Stimulated activated CD8-positive, alpha-beta memory T cell treated with anti-CD3 and anti-CD28 coated beads, Interleukin-7, amount 100 ng/mL, for 4 hours (primary cell): ENCODE data around the gene TBPL2.
"Not testable (repeated sequence)": the region's sequence is repeated elsewhere in the genome, so short reads cannot be mapped to it uniquely, and the experiment has no call there.

Experiments used
- DNase-seq, 2 donors: peaks; one replicate each; pipeline ENCODE4 v3.0.0-alpha.2; 2020; ENCODE audit warnings: low read depth in 2 of 2

The TBPL2 gene

DNA sequence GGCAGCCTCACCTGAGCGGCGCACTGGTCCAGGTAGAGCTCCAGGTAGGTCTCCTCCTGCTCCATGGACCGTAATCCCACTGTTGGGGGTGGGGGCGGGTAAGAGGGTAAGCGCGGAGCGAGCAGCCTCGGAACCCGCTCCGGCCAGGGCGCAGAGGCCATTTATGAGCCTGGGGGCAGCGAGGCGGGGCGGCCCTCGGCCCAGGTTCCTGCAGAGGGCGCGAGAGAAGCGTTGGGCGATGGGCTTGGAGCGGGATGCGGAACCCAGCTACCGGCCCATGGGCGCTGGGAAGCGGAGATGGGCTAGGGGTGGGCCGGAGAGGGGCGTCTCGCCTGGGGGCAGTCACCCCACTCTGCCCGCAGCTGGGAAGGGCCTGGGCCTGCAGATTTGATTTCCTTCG is at the start of gene TBPL2:
TBPL2 (minus strand) TSS at position 232 of the 400 bp plus-strand sequence; CDS start at position 65, 167 bp downstream.
- no peak for DNase-seq

DNA sequence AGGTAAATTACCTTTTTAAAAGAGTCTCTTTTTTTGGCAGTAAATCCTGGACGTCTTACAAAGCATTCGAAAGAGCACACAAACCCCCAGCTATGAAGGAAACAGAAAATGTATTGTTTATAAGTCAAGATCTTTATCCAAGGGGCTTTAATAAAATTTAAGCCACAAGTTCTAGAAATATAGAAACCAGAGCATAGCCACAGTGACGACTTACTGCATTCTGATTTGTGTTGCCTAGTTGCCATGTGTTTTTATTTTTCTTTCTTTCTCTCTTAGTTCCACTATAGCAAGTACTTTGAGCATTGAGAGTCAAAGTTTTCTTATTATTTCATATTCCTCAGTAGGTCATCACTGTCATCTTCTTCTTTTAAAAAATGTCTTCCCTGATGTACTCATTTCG is 47.8 kb upstream of the TBPL2 start:
- no peak for DNase-seq

GRCh38 chr14:55482936-55483605 is 42.7 kb upstream of the TBPL2 start:
- DNase-seq: no peak

DNA sequence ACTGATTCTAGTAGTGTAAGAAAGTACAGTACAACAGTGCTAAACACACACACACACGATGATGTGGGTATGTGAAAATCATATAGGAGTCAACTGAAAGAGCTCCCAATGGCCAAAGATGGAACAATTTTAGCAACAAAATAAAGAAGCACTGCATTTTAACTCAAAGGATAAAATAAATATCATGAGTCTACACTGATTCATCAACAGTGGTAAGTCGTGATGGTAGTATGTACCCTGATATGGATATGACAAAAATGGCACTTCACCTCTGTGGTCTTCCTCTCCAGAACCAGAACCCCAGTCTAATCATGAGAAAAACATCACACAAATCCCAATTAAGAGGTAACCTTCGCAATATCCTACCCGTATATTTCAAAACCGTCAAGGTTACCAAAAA is 41.4 kb upstream of the TBPL2 start:
- DNase-seq: no peak

DNA sequence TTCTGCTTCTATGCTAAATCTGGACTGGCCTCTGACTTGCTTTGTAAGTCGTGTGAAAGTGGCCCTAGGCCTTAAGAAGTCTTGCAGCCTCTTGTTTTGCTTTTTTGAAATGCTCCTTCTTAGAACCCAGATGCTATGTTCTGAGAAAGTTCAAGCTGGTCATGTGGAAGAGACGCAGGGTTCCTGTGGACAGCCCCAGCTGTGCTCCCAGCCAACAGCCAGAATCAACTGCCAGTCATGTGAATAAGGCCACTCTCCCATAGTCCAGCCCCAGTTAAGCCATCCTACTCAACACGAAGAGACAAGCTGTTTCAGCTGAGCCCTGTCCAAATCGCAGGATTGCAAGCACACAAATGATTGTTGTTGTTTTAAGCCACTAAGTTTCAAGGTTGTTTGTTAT is 37.3 kb upstream of the TBPL2 start:
- no peak for DNase-seq

- not testable (repeated sequence) for DNase-seq
These were observed 36.0 kb upstream of the TBPL2 start for GRCh38 chr14:55476448-55476847.

GRCh38 chr14:55473786-55474185 is 33.4 kb upstream of the TBPL2 start:
- DNase-seq: no peak

GRCh38 chr14:55470025-55470424 is 29.6 kb upstream of the TBPL2 start:
- DNase-seq: no peak

GRCh38 chr14:55467307-55467706 is 26.9 kb upstream of the TBPL2 start:
- DNase-seq: no peak

DNA sequence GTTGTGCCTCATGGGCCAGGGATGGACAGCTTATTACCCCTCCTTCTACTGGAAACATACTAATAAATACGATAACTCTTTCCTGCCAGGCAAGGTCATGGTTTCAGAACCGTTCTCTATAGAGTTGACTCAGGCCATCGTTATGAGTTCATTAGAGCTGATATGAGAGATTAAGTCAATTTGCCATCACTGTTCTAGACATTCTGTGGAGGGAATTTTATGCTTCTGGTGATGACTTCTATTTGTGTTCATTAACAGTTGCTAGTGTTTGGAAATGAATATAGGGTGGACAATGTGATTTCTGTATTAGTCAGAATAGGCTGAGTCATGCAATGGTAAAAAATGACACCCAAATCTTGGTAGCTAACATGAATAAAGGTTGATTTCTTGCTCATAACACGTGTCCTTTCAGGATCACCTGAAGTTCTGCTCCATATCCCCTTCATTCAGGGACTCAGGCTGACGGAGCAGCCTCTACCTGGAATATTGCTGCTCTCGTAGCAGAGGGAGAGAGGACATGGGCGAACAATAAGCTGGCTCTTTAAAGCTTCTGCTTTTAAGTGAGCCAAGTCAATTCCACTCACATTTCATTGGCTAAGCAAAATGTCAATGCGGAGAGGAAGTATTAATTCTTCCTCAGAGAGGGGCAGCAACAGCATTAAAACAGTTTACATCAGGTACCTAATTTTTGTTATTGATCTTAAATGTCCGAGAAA is 18.5 kb upstream of the TBPL2 start:
- DNase-seq: no peak

GRCh38 chr14:55457496-55457895 is 17.1 kb upstream of the TBPL2 start:
- no peak for DNase-seq

- DNase-seq: not testable (repeated sequence)
These were observed 16.0 kb upstream of the TBPL2 start for GRCh38 chr14:55456411-55456810.

DNA sequence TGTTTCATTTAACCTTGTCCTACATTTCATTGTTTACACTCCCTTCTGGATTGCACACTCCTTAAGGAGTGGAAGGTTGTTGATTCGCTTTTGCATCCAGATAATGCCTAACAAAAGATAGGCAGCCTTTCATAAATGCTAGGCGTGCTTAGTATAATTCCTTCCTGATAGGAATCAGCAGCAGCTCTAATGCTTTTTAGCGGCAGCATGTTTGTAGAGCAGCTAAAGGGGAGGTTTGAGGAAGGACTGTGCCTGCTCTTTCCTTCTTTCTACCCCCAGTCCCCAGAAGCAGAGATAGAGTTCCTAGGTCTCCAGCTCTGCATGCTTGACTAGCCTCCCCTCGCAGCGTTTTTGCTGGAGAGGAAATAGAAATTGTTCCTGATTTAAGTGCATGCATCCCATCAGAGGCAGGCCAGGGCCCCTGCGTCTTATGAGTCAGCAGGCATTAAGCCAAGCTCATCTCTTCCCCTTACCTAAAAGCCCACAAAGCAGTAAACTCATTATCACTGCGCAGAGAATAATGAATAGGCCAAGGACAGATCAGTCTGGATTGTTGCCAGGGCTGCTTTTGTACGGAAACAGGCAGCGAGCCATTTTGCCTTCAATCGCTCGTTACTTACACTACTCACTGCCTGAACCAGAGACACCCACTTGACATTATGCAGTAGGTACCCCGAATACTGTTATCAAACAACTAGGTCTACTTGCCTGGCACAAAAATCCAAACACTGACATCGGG is 14.0 kb upstream of the TBPL2 start:
- no peak for DNase-seq

DNA sequence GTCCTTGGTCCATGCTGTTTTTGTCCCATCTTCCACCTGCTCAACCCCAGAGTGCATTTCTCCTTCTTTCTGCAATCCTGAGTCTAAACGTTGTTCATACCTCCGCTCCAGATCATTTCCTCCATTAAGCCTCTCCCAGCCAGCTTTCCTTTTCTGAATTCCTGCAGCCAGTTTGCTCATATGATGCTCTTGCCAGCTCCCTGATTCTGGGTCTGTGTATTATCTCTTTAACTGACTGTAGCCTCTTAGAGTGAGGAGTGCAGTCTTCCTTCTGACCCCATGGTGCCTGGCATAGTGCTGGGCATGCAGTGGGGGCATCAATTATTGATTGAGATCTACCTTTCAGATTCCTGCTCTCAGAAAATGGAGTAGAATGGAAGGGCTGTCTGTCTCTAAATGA is 11.5 kb upstream of the TBPL2 start:
- DNase-seq: no peak

GRCh38 chr14:55451398-55451797 is 11.0 kb upstream of the TBPL2 start:
- DNase-seq: no peak

GRCh38 chr14:55450987-55451386 is 10.6 kb upstream of the TBPL2 start:
- DNase-seq: no peak

DNA sequence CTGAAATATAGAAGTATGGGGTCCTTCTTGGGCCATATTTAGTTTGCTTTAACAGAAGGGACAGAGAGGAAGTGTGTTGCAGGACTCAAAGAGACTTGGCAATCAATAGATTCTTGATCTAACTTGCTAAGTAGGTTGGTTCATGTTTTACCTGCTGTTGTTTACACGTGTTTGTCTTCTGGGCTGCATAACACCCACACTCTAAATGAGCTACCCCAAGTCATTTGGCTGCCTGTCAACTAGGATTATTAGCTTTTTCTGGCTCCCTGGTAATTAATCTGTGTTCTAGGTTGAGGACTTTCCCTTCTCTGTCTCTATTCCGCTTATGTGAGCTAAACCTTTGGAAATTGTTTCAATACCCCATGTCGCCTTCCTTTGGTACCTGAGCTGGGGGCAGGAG is 10.1 kb upstream of the TBPL2 start:
- DNase-seq: no peak

- DNase-seq: no peak
These were observed 9.7 kb upstream of the TBPL2 start for GRCh38 chr14:55450124-55450523.

DNA sequence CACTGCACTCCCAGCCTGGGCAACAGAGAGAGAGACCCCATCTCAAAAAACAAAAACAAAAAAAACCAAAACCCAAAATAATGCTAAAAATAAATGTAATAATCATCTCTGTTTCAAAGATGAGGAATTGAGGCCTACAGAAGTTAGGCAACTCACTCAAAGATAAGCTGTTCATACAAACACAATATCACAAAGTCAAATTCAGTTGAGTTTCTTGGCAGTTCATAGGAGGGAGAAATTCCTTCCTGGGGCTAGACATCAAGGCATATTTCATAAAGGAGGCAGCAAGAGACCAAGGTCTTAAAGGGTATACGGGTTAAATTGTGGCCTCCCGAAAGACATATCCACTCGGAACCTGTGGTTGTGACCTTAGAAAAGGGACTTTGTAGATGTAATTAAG is 8.7 kb upstream of the TBPL2 start:
- no peak for DNase-seq

- no peak for DNase-seq
These were observed 7.8 kb upstream of the TBPL2 start for GRCh38 chr14:55448141-55448614.

GRCh38 chr14:55446833-55447232 is 6.4 kb upstream of the TBPL2 start:
- DNase-seq: no peak

DNA sequence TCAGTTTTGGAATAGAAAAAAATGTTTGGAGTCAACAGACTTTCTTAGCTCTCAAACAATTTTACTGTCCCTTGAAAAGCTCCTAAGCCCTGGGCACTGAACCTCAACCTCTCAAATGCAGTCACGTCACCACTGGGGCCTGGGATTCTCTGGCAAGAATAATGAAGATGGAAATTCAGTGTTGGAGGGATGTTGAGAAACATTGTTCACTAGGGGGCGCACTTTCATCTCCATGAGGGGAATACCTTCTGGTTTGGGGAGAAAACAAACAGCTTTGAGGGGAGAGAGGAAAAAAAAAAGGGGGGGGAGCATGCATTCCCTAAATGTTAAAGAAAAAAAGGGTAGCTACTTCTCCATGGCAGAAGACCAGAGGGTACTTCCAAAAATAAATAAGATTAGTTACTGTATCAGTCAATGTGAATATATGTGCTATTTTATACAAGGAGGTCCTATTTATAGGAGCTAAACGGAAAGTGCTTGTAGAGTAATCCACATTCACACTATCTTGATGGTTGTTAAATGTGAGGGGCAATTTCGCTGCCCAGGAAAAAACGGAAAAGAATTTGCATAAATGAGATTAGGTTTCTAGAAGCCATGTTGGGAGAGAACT is 5.8 kb upstream of the TBPL2 start:
- peak in 1 of 2 donors; percentile 22 for DNase-seq
